H1 (cell line): ENCODE measurements around the gene HCK.

ENCODE experiments used
- POLR2AphosphoS5 ChIP-seq: IDR thresholded peaks from 2 replicates; pipeline ENCODE4 v1.6.1; 2011; ENCODE audit warnings: low read depth, low read length
- RNF2 ChIP-seq: fragments of 200-900, 300-1000 bp; sonication (generic); IDR thresholded peaks from 2 replicates; pipeline ENCODE4 v1.7.1; 2016; ENCODE audit warnings: borderline replicate concordance, low read depth, mild to moderate bottlenecking, antibody characterized with exemption, low read length; ENCODE audit not compliant: poor library complexity, severe bottlenecking; ENCODE audit errors: missing control alignments

- no peak for TF ChIP-seq POLR2AphosphoS5
- TF ChIP-seq RNF2: no peak
Measured at GRCh38 chr20:32072168-32072750, 20.2 kb downstream of the HCK start.
